Prostate gland (tissue), 2 donors: ENCODE results near the gene LRATD1. TPM values are rescaled to one million over a fixed set of nuclear protein-coding genes. Genes with fewer than 3 reads are reported as not detected.

Experiments
- DNase-seq: peaks from one replicate; pipeline ENCODE4 v3.0.0-alpha.2; 2019; ENCODE audit warnings: low spot score
- H3K27ac ChIP-seq, 2 donors: fragments of 200-600 bp; sonication (generic); 2 replicates each; pipeline ENCODE4 v1.5.1; 2017 to 2019
- H3K27me3 ChIP-seq: fragments of 200-600 bp; sonication (generic); replicated peaks from 2 replicates; pipeline ENCODE4 v1.5.1; 2019; ENCODE audit not compliant: insufficient read depth
- H3K36me3 ChIP-seq, 2 donors: fragments of 200-600 bp; sonication (generic); 1 replicate in 1 of 2; 2 replicates in 1 of 2; pipeline versions ENCODE4 v1.5.1 to v1.8.1; 2017 to 2019
- H3K4me1 ChIP-seq: fragments of 200-600 bp; sonication (generic); replicated peaks from 2 replicates; pipeline ENCODE4 v1.5.1; 2019
- H3K4me3 ChIP-seq, 2 donors: fragments of 200-600 bp; sonication (generic); 2 replicates each; pipeline ENCODE4 v1.5.1; 2017 to 2019
- H3K9me3 ChIP-seq: fragments of 200-600 bp; sonication (generic); 2 replicates; pipeline ENCODE4 v1.5.1; 2017
- POLR2A ChIP-seq: fragments of 450-650 bp; IDR thresholded peaks from one replicate; pipeline ENCODE4 v1.6.1; 2016; ENCODE audit warnings: antibody characterized with exemption, mild to moderate bottlenecking
- POLR2AphosphoS5 ChIP-seq: sonication (generic); formaldehyde crosslinking; IDR thresholded peaks from one replicate; pipeline ENCODE4 v1.6.1; 2017; ENCODE audit warnings: antibody characterized with exemption
- WGBS: methylation state at CpG from one replicate; pipeline ENCODE4 v1.1.5; 2018; 5-methylcytosine and 5-hydroxymethylcytosine counted together
- intact Hi-C: fragments of 100-400 bp; cut with DNase I; formaldehyde crosslinking; loops from one replicate; pipeline ENCODE4 v1.14.2; 2022
- total RNA-seq, 2 donors: library from RNA; depleted of rRNA; stranded (reverse); fragments of >200 nt; gene quantifications; one replicate each; pipeline ENCODE4 v1.1.0, GENCODE V29; 2016
- TF ChIP-seq, protein P1 (sequence below), 4 experiments: fragments of 200-600 bp in 2 of 4; fragments of 450-650 bp in 2 of 4; sonication (generic) in 2 of 4; IDR thresholded peaks; 1 replicate in 3 of 4; 2 replicates in 1 of 4; pipeline ENCODE4 v1.5.1; 2016 to 2019; ENCODE audit warnings: antibody characterized with exemption in 4 of 4, mild to moderate bottlenecking in 2 of 4, moderate library complexity in 2 of 4

LRATD1 gene, protein sequence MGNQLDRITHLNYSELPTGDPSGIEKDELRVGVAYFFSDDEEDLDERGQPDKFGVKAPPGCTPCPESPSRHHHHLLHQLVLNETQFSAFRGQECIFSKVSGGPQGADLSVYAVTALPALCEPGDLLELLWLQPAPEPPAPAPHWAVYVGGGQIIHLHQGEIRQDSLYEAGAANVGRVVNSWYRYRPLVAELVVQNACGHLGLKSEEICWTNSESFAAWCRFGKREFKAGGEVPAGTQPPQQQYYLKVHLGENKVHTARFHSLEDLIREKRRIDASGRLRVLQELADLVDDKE
- total RNA-seq: 100 to 1,000 TPM; 123 to 129 TPM

DNA sequence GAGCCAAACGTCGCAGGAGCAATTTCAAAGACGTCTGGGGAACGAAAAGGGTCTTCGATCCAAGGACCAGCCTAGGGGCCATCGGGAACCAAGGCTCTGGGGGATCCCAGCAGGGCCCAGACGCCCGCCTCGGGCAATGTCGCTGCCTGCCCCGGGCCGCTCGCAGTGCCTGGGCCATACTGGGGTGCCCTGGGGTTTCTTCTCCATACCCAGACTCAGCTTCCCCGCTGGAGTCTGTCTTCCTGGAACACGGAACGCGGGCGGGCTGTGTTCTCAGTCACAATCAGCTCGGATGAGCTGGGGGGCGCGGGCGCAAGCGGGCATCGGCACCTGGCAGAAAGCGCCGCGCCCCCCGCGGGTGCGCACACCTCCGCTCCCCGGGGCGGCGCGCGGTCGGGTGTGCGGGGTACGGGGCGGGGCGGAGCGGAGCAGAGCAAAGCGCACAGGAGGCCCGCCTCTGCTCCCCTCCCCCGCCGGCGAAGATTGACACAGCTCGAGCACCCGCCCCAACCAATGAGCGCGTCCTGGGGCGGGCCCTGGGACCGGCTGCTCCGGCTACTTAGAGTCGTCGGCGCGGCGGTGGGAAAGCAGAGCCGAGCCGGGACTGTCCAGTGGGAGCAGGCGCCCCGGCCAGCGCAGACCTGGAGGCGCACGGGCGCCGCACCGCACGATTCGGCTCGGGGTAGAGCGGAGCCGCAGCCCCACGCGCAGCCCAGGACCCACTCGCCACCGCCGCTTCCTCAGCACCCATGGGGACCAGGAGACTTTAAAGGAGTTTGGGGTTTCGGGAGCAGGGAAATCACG, at the start of gene LRATD1:
Gene LRATD1 (plus strand): TSS at position 585 of the 804 bp plus-strand sequence. CDS start 1,263 bp downstream, outside the sequence.
- Histone ChIP-seq H3K27ac (peak within 1 kb of the TSS; percentile 82 to 86), H3K4me1 (no peaks in the 10 kb centered on the region), H3K27me3 (no peaks in the 10 kb centered on the region), H3K9me3 (no peaks in the 10 kb centered on the region), H3K4me3 (peak within 1 kb of the TSS; percentile 55 to 56), H3K36me3 (no peaks in the 10 kb centered on the region)
- DNase-seq: peak; percentile 97
- TF ChIP-seq, protein P1, sequence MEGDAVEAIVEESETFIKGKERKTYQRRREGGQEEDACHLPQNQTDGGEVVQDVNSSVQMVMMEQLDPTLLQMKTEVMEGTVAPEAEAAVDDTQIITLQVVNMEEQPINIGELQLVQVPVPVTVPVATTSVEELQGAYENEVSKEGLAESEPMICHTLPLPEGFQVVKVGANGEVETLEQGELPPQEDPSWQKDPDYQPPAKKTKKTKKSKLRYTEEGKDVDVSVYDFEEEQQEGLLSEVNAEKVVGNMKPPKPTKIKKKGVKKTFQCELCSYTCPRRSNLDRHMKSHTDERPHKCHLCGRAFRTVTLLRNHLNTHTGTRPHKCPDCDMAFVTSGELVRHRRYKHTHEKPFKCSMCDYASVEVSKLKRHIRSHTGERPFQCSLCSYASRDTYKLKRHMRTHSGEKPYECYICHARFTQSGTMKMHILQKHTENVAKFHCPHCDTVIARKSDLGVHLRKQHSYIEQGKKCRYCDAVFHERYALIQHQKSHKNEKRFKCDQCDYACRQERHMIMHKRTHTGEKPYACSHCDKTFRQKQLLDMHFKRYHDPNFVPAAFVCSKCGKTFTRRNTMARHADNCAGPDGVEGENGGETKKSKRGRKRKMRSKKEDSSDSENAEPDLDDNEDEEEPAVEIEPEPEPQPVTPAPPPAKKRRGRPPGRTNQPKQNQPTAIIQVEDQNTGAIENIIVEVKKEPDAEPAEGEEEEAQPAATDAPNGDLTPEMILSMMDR (IDR thresholded peaks at IDR 0.05): peak in 3 of 4 experiments; percentile 5 to 21 (median 8)
- TF ChIP-seq POLR2A (peak; percentile 99), POLR2AphosphoS5 (peak; percentile 94)
- WGBS: 2% methylated on average over 73 of the region's 81 CpGs
- intact Hi-C loops: no loop called here

DNA sequence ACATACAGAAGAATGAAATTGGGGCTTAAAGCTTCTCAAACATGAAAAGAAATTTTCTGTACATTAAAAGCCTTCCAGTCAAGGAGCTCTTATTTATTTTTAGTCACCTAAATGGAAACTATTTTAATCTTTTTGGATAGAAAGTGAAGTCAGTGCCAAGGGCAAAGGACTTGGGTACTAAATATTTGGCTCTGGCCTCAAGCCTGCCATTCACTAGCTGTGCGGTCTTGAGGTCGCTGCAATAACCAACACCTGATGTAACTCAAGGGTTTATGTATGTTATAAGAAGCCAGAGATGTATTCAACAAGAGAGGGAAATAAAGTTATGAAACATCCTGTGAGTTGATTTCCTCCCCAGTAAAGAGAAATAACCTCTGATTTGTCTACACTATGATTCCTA, 49.5 kb upstream of the LRATD1 start:
- no peak for DNase-seq
- intact Hi-C loops: no loop called here
- Histone ChIP-seq H3K9me3 (no peaks in the 10 kb centered on the region), H3K4me3 (no peak overlapping the region), H3K27ac (no peak overlapping the region), H3K27me3 (no peaks in the 10 kb centered on the region), H3K4me1 (no peaks in the 10 kb centered on the region), H3K36me3 (no peaks in the 10 kb centered on the region)
- no peak for TF ChIP-seq POLR2A
- TF ChIP-seq, protein P1 (IDR thresholded peaks at IDR 0.05): no peak
- 73% methylated on average over 2 of the region's 2 CpGs for WGBS

DNA sequence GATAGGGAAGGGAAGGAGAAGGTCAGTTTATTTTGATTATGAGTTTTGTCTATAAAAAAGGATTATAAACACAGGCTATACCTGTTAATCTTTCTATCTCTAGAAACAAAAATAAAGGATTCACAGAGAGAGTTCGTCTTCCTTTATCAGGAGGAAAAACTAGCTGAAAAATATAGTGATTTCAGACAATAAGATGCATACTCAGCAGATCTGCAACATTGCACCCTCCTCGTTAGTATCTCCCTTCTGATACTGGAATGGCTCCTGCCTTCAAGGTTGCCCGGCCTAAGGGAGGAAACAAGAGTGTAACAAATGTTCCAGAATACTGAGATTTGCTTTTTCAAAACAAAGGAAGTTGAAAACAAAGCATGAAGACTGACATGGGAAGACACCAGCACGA, 48.7 kb upstream of the LRATD1 start:
- H3K4me1 ChIP-seq: no peaks in the 10 kb centered on the region
- H3K9me3 ChIP-seq: no peaks in the 10 kb centered on the region
- TF ChIP-seq POLR2A (no peak), POLR2AphosphoS5 (no peak)
- TF ChIP-seq, protein P1 (IDR thresholded peaks at IDR 0.05): no peak
- DNase-seq: no peak
- no peak overlapping the region for H3K4me3 ChIP-seq
- 41% methylated on average over 4 of the region's 4 CpGs for WGBS
- intact Hi-C loops: no loop called here
- H3K27me3 ChIP-seq: no peaks in the 10 kb centered on the region
- H3K36me3 ChIP-seq: no peaks in the 10 kb centered on the region
- no peak overlapping the region for H3K27ac ChIP-seq

DNA sequence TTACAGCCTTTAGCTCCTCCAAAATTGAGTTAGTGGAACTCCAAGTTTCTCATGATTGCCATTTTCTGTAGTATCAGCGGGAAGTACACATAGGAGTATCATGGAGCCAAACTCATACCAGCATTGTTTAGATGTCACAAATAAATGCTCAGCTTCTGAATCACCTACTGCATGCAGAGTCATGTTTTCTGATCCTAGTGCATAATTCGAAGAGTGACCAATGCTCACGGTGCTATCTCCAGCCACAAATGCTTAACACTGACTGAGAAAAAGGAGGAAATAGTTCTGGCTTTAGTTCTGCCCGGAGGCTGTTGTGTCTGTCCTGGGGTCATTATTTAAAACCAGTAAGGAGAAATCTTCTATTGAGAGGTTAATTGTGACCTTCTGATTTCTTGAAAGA, 45.4 kb upstream of the LRATD1 start:
- TF ChIP-seq POLR2AphosphoS5 (no peak), POLR2A (no peak)
- TF ChIP-seq, protein P1 (IDR thresholded peaks at IDR 0.05): no peak
- DNase-seq: no peak
- no peak overlapping the region for H3K27ac ChIP-seq
- H3K4me3 ChIP-seq: no peak overlapping the region
- 83% methylated on average over 4 of the region's 4 CpGs for WGBS
- H3K27me3 ChIP-seq: no peaks in the 10 kb centered on the region
- H3K9me3 ChIP-seq: no peaks in the 10 kb centered on the region
- H3K4me1 ChIP-seq: no peaks in the 10 kb centered on the region
- H3K36me3 ChIP-seq: no peaks in the 10 kb centered on the region
- intact Hi-C loops: no loop called here
